ENCODE measurements around the gene DYNLRB2.

DYNLRB2 gene

DNA sequence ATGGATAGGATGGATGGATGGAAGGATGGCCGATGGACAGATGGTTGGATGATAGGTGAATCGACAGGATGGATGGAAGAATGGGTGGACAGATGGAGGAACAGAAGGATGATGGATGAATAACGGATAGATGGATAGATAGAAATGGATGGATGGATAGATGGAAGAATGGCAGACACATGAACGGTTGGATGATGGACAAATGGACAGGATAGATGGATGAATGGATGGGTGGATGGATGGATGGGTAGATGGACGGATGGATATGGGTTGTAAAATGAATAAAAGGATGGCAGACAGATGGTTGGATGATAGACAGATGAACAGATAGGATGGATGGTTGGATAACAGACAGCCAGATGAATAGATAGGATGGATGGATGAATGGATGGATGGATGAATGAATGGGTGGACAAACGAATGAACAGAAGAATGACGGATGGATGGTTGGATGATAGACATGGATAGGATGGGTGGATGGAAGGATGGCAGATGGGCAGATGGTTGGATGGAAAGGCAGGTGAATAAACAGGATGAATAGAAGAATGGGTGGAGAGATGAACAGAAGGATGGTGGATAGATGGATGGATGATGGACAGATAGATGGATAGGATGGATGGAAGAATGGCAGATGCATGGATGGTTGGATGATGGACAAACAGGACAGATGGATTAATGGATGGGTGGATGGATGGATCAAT lies 55.9 kb downstream of the DYNLRB2 start:
- Histone ChIP-seq H3K9ac (ENCODE audit: low read depth, low read length) (no peak overlapping the region), H3K27ac (ENCODE audit: low read depth, low read length) (no peak overlapping the region), H3K27me3 (ENCODE audit: insufficient read depth, low read length) (no peaks in the 10 kb centered on the region), H3K4me1 (ENCODE audit: insufficient read depth, low read length) (no peaks in the 10 kb centered on the region), H3K9me3 (ENCODE audit: insufficient read depth, low read depth, low read length) (no peaks in the 10 kb centered on the region), H3K36me3 (ENCODE audit: insufficient read depth, low read length) (no peaks in the 10 kb centered on the region), H3K4me3 (ENCODE audit: low read length) (no peak overlapping the region)
- WGBS: 90% methylated on average over 7 of the region's 7 CpGs

DNA sequence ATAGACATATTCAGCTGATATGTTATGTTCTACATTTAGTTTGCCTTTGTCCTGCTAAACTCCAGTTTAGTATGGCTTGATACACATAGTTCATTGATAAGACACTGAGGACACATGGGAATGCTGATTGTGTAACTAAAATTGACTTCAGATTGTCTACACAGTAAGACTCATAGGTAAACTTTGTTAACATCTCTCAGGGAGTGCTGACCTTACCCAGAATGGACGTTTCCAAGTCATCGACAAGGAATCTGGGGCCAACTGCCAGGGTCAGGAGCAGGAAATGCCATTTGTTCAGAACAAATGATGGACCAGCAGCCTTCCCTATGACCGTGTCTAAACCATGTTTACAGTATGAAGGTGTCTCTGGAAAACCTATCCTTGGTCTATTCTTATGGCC lies 58.7 kb downstream of the DYNLRB2 start:
- Histone ChIP-seq H3K9me3 (ENCODE audit: insufficient read depth, low read depth, low read length) (no peaks in the 10 kb centered on the region), H3K4me1 (ENCODE audit: insufficient read depth, low read length) (no peaks in the 10 kb centered on the region), H3K4me3 (ENCODE audit: low read length) (no peak overlapping the region), H3K36me3 (ENCODE audit: insufficient read depth, low read length) (no peaks in the 10 kb centered on the region), H3K9ac (ENCODE audit: low read depth, low read length) (no peak overlapping the region), H3K27me3 (ENCODE audit: insufficient read depth, low read length) (no peaks in the 10 kb centered on the region), H3K27ac (ENCODE audit: low read depth, low read length) (no peak overlapping the region)
- WGBS: 91% methylated on average over 3 of the region's 3 CpGs
